ENCODE measurements around the gene DAZAP2. TPM values are rescaled to one million over a fixed set of nuclear protein-coding genes. Genes with fewer than 3 reads are reported as not detected.
"Not testable (repeated sequence)": the region's sequence is repeated elsewhere in the genome, so short reads cannot be mapped to it uniquely, and the experiment has no call there.

DAZAP2 gene
- total RNA-seq, 1 donor from 2014 or later: 215 TPM

DNA sequence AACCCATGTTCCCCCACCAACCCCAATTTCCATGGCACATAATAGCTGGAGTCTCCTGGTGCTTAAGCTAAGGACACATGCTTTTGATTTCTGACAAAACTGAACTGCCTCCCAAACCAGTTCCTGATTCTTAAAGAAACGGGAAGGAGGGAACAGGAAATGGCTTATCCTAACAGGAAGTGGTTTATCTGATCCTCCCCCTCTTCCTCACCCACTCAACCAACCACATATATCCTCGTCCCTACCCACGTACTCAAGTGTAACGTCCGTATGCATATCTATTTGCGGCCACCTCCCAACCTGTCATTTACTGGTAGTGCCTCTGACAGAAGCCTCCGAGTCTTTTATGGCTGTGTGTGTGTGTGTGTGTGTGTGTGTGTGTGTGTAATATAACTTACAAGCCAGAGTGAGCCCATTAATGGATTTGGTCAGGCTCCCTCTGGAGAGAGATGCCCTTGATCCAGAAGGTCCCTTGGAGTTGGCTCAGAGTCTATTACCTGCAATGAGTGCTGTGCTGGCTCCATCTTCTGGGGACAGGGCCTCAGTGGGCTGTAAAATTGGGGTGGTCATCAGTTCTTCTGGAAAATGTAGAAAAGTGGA lies 7.7 kb downstream of the DAZAP2 start:
- intact Hi-C loops (cut with micrococcal nuclease): no loop called here

- intact Hi-C loops (cut with micrococcal nuclease): no loop called here
Measured at GRCh38 chr12:51247523-51248206, 9.0 kb downstream of the DAZAP2 start.

DNA sequence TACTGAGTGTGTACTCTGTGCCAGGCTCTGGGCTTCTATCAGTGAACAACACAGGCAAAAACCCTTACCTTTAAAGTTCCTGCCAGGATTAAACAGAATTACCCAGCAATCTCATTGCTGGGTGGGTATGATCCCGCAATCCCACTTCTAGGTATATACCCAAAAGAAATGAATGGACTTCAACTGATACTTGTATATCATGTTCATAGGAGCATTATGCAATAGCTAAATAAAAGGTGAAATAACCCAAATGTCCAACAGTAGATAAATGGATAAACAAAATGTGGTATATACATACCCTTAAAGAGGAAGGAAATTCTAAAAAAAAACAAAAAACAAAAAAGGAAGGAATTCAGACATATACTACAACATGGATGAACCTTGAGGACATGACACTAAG lies 14.7 kb downstream of the DAZAP2 start:
- intact Hi-C loops (cut with micrococcal nuclease): no loop called here

- intact Hi-C loops (cut with micrococcal nuclease): no loop called here
Measured at GRCh38 chr12:51254536-51254935, 15.9 kb downstream of the DAZAP2 start.

GRCh38 chr12:51259600-51259999 lies 21.0 kb downstream of the DAZAP2 start:
- intact Hi-C loops (cut with micrococcal nuclease): not testable (repeated sequence)

DNA sequence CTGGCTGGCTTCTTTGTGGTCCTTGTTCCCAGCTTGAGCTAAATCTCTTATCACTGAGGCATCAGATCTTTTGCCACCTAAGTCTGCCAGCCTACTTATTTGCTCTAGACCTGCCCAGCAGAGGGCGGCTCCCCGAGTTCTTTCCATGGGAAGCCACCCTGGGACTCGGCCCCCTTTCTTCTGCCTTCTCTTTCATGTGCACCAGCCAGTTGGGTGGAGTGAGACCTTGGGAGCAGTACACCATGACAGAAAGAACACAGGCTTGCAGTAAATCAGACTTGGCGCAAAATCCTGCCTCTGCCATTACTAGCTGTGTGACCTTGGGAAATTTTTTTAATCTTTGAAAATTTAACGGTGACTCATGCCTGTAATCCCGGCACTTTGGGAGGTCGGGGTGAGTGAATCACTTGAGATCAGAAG lies 24.1 kb downstream of the DAZAP2 start:
- intact Hi-C loops (cut with micrococcal nuclease): no loop called here

DNA sequence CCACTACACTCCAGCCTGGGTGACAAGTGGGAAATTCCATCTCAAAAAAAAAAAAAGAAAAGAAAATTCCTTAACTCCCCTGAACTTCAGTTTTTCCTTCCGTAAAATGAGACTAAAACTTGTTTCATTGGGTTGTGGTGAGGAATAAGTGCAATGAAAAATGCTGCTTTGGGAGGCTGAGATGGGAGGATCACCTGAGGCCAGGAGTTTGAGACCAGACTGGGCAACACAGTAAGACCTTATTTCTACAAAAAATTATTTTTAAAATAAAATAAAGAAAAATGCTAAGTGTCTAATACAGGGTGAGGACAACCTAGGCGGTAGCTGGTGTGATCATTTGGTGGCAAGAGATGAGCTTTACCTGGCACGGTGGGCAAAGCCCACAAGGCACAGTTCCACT lies 24.7 kb downstream of the DAZAP2 start:
- intact Hi-C loops (cut with micrococcal nuclease): no loop called here

DNA sequence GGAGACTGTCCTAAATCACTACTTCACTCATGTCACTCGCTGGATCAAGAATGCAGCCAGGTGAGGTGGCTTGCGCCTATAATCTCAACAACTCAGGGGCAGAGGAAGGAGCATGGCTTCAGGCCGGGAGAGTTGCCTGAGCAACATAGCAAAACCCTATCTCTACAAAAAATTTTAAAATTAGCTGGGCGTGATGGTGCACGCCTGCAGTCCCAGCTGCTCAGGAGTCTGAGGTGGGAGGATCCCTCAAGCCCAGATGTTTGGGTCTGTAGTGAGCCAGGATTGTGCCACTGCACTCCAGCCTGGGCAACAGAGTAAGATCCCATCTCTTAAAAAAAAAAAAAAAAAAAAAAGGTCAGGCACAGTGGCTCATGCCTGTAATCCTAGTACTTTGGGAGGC lies 25.7 kb downstream of the DAZAP2 start:
- intact Hi-C loops (cut with micrococcal nuclease): no loop called here

GRCh38 chr12:51265024-51265423 lies 26.4 kb downstream of the DAZAP2 start:
- intact Hi-C loops (cut with micrococcal nuclease): loop anchor here (5.0 kb wide), 2 partner anchors 48 to 57 kb away; partner anchors contain the start of genes BIN2 and POU6F1

DNA sequence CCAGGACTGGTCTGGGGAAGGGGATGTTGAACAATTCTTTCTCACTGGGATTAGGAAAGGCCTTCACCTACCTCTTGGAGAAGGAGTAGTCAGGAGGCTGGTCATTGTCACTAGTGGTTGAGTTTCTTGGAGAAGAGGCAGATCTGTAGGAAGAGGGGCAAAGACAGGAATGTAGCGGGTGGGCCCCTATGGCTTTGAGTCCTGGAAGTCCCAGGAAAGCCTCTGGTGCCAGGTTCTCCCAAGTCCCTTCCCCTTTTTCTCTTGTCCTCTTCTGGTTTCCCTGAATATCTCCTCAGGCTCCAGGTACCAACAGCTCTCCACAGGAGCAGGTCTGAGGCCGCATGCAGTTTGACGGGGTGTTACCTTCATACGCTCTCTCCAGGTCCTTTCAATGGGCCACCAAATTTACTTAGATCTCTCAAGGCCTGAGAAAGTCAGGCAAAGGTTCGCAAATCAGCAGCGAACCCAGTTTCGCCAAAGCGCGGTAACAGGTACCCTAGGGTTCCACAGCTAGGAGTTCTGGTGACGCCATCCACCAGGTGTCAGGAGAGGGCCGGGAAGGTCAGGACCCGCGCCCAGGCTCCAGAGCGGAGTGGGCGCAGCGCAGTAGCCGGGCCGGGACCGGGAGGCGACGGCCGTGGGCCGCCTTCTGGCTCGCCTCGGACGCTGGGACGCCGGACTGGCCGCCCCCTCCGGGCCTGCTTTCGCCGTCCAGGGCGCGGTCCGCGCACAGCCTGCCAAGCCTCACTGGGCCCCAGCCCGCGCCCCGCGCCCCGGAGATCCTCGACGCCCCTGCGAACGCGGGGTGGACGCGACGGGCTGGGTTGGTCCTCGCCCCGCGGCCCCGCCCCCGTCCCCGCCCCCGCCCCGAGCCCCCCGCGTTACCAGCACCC lies 30.8 kb downstream of the DAZAP2 start:
- intact Hi-C loops (cut with micrococcal nuclease): loop anchor here (1.0 to 5.0 kb wide), 3 partner anchors 52 to 72 kb away; partner anchors contain the start of genes BIN2 and POU6F1

DNA sequence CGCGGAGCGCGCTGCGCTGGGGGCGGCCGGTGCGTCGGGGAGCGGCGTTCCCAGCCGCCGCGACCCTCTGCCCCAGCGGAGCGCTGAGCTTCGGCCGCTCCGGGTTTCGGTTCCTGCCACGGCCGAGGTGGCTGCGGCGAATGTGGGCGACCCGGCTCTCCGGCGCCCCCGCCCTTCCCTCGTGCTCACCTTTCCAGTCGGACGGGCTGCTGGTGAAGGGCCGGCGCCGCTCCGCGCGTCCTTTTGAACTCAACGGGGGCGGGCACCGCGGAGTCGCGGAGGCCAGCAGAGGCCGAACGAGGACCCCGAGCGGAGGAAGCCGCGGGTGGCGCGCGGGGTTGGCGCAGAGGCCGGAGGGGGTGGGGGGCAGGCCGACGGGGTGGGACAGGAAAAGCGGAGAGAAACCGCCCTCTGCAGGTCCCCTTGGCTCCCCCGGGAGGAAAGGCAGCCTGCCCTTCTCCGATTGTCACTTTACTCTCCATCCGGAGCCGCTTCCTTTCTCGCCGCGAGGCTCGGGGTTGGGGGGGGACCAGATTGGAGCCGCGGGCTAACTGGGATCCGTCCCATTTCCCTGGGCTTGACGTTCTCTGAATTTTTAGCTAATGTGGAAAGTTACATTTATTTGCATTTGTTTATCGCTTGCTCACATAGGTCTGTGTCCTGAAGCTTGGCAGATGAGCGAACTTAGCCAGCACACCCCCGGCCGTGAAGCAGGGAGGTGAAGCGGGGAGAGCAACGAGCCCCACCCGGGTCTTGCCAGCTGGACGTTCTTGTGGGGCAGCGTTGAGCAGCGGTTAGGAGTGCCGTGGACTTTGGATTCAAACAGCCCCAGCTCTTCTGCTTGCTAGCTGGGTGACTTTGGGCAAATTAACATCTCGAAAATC lies 31.7 kb downstream of the DAZAP2 start, which contains the start of gene SMAGP:
Gene SMAGP, minus strand, starts transcription at position 349 of the 884 bp plus-strand sequence. CDS start 1,137 bp downstream, outside the sequence.
- intact Hi-C loops (cut with micrococcal nuclease): no loop called here

DNA sequence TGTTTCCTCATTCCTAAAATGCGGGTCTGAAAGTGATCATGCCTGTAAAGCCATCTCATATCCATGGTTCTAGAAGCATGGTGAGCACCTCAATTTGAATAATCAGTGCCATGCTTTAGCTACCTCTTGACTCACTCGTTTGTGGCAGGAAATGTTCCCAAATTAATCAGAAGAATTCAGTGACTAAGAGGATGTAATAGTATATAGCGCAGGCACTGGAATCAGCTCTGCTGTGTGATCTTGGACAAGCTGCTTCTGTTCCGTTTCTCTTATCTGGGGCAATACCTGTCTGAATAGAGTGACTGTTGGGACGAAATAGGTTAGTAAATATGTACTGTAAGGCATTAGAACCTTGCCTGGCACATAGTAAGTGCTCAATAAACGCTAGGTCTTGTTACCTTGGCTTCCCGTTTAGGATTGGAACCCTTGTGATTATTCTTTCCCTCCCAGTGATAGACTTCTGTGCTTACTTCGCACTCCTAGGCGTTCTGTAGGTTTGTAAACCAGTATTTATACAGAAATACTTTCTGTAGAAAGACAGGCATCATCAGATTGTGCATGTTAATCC lies 32.4 kb downstream of the DAZAP2 start:
- intact Hi-C loops (cut with micrococcal nuclease): no loop called here

DNA sequence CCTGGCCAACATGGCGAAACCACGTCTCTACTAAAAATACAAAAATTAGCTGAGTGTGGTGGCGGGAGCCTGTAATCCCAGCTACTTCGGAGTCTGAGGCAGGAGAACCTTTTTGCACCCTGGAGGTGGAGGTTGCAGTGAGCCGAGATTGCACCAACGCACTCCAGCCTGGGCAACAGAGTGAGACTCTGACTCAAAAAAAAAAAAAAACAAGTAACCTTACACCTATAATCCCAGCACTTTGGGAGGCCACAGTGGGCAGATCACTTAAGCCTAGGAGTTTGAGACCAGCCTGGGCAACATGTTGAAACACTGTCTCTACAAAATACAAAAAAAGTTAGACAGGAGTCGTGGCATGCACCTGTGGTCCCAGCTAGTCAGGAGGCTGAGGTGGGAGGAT lies 34.2 kb downstream of the DAZAP2 start:
- intact Hi-C loops (cut with micrococcal nuclease): not testable (repeated sequence)

GRCh38 chr12:51275088-51275487 lies 36.5 kb downstream of the DAZAP2 start:
- intact Hi-C loops (cut with micrococcal nuclease): no loop called here

- intact Hi-C loops (cut with micrococcal nuclease): no loop called here
Measured at GRCh38 chr12:51281202-51281924, 42.7 kb downstream of the DAZAP2 start.

- intact Hi-C loops (cut with micrococcal nuclease): no loop called here
Measured at GRCh38 chr12:51285843-51286242, 47.2 kb downstream of the DAZAP2 start.

- intact Hi-C loops (cut with micrococcal nuclease): not testable (repeated sequence)
Measured at GRCh38 chr12:51291603-51292513, 53.2 kb downstream of the DAZAP2 start.

All from T-helper 2 cell treated with Interferon-gamma antibody and Interleukin-4, amounts not matched to agents 100 ng/mL and 5 ng/mL, for 36 hours (primary cell).